SK-N-SH (cell line): Measurements from ENCODE around the gene GBX2. TPM values are rescaled to one million over a fixed set of nuclear protein-coding genes. Genes with fewer than 3 reads are reported as not detected.
"Not testable (repeated sequence)": the region's sequence is repeated elsewhere in the genome, so short reads cannot be mapped to it uniquely, and the experiment has no call there.

Source experiments
- CTCF ChIA-PET: fragments of 300-600, 350-600 bp; formaldehyde crosslinking; extraction: SDS; loops from one replicate; lab custom pipeline; 2021; lab: Yijun Ruan, JAX
- POLR2A ChIA-PET: fragments of 350-600 bp; sonication (Branson Sonifier 250); formaldehyde crosslinking; extraction: SDS; loops from one replicate; lab custom pipeline; 2020; ENCODE audit warnings: antibody characterized with exemption, inconsistent platforms; lab: Yijun Ruan, JAX
- DNase-seq: peaks from one replicate; pipeline ENCODE4 v3.0.0; 2012
- H2AFZ ChIP-seq: fragments of 200-600 bp; sonication (generic); 2 replicates; pipeline ENCODE4 v1.8.1; 2016; ENCODE audit warnings: antibody characterized with exemption, mild to moderate bottlenecking, low read depth
- H3F3A ChIP-seq: fragments of 200-600 bp; sonication (generic); replicated peaks from 2 replicates; pipeline ENCODE3; 2016; ENCODE audit warnings: antibody characterized with exemption, mild to moderate bottlenecking; ENCODE audit not compliant: insufficient read depth
- H3K27ac ChIP-seq, 2 experiments: fragments of 200-500 bp in 1 of 2; fragments of 200-600 bp in 1 of 2; sonication (Bioruptor generic) in 1 of 2; sonication (generic), shearing (Covaris generic) in 1 of 2; 2 replicates each; pipeline versions ENCODE4 v1.5.1 to v1.6.1; 2014 to 2016; ENCODE audit warnings: low read depth in 2 of 2, inconsistent platforms in 1 of 2, low read length in 1 of 2, mild to moderate bottlenecking in 1 of 2, mixed read lengths in 1 of 2
- H3K27me3 ChIP-seq: fragments of 200-600 bp; sonication (generic), shearing (Covaris generic); 2 replicates; pipeline ENCODE4 v1.6.1; 2016; ENCODE audit warnings: mixed run types; ENCODE audit not compliant: insufficient read depth
- H3K36me3 ChIP-seq, 2 experiments: fragments of 200-500 bp in 1 of 2; fragments of 200-600 bp in 1 of 2; sonication (Bioruptor generic) in 1 of 2; sonication (generic) in 1 of 2; replicated peaks in 1 of 2; 2 replicates each; pipeline versions ENCODE3 to v1.5.1; 2014 to 2016; ENCODE audit warnings: low read length in 1 of 2, mild to moderate bottlenecking in 1 of 2; ENCODE audit not compliant: insufficient read depth in 2 of 2, control insufficient read depth in 1 of 2
- H3K4me1 ChIP-seq, 2 experiments: fragments of 200-500 bp in 1 of 2; fragments of 200-600 bp in 1 of 2; sonication (Bioruptor generic) in 1 of 2; sonication (generic), shearing (Covaris generic) in 1 of 2; 2 replicates each; pipeline versions ENCODE4 v1.5.1 to v1.6.1; 2014 to 2016; ENCODE audit warnings: low read depth in 1 of 2, low read length in 1 of 2, mixed run types in 1 of 2; ENCODE audit not compliant: insufficient read depth in 2 of 2, control insufficient read depth in 1 of 2
- H3K4me2 ChIP-seq: fragments of 200-600 bp; sonication (generic), shearing (Covaris generic); 2 replicates; pipeline ENCODE4 v1.6.1; 2017; ENCODE audit warnings: mixed run types
- H3K4me3 ChIP-seq, 2 experiments: fragments of 200-500 bp in 1 of 2; fragments of 200-600 bp in 1 of 2; sonication (Bioruptor generic) in 1 of 2; sonication (generic), shearing (Covaris generic) in 1 of 2; 2 replicates each; pipeline versions ENCODE4 v1.5.1 to v1.8.1; 2014 to 2016; ENCODE audit warnings: low read depth in 2 of 2, inconsistent platforms in 1 of 2, low read length in 1 of 2, mild to moderate bottlenecking in 1 of 2, mixed read lengths in 1 of 2, moderate library complexity in 1 of 2
- H3K79me2 ChIP-seq: fragments of 200-600 bp; sonication (generic); 2 replicates; pipeline ENCODE4 v1.8.1; 2017; ENCODE audit warnings: mild to moderate bottlenecking; ENCODE audit not compliant: insufficient read depth
- H3K9ac ChIP-seq: fragments of 200-600 bp; sonication (generic); 2 replicates; pipeline ENCODE4 v1.6.1; 2017; ENCODE audit warnings: mixed run types
- H3K9me2 ChIP-seq: fragments of 200-600 bp; sonication (generic); 2 replicates; pipeline ENCODE4 v1.6.1; 2017; ENCODE audit warnings: mixed run types
- H3K9me3 ChIP-seq: fragments of 200-600 bp; sonication (generic); 2 replicates; pipeline ENCODE4 v1.6.1; 2017; ENCODE audit warnings: mixed run types, mild to moderate bottlenecking, moderate library complexity
- H4K20me1 ChIP-seq: fragments of 200-600 bp; sonication (generic); 2 replicates; pipeline ENCODE4 v1.6.1; 2017; ENCODE audit warnings: mild to moderate bottlenecking, mixed run types; ENCODE audit not compliant: insufficient read depth
- FOSL2 ChIP-seq: IDR thresholded peaks from 2 replicates; pipeline ENCODE4 v1.4.0; 2012; ENCODE audit warnings: low read depth, mild to moderate bottlenecking, moderate library complexity, borderline replicate concordance
- FOXM1 ChIP-seq: IDR thresholded peaks from 2 replicates; pipeline ENCODE4 v1.4.0; 2012; ENCODE audit warnings: low read depth, mild to moderate bottlenecking
- GATA2 ChIP-seq: sonication (generic); formaldehyde crosslinking; IDR thresholded peaks from 2 replicates; pipeline ENCODE4 v1.5.0; 2020; ENCODE audit warnings: mild to moderate bottlenecking, missing genetic modification reagents
- RAD21 ChIP-seq: IDR thresholded peaks from 2 replicates; pipeline ENCODE4 v1.6.1; 2012; ENCODE audit warnings: mild to moderate bottlenecking, low read length
- REST ChIP-seq: IDR thresholded peaks from 2 replicates; pipeline ENCODE4 v1.6.1; 2012; ENCODE audit warnings: mild to moderate bottlenecking, low read depth, low read length, moderate library complexity
- RFX5 ChIP-seq: IDR thresholded peaks from 2 replicates; pipeline ENCODE4 v1.6.1; 2012; ENCODE audit warnings: mild to moderate bottlenecking, improper control_type of control experiment, low read length
- RXRA ChIP-seq: IDR thresholded peaks from 2 replicates; pipeline ENCODE4 v1.4.0; 2012; ENCODE audit warnings: low read depth, mild to moderate bottlenecking, borderline replicate concordance
- SIN3A ChIP-seq: IDR thresholded peaks from 2 replicates; pipeline ENCODE4 v1.6.1; 2012; ENCODE audit warnings: low read depth, mild to moderate bottlenecking, low read length, moderate library complexity, borderline replicate concordance
- SMC3 ChIP-seq: IDR thresholded peaks from 2 replicates; pipeline ENCODE4 v1.6.1; 2012; ENCODE audit warnings: low read depth, low read length, improper control_type of control experiment
- TAF1 ChIP-seq: IDR thresholded peaks from 2 replicates; pipeline ENCODE4 v1.6.1; 2012; ENCODE audit warnings: low read depth, mild to moderate bottlenecking, low read length, moderate library complexity, borderline replicate concordance
- TCF12 ChIP-seq: IDR thresholded peaks from 2 replicates; pipeline ENCODE4 v1.4.0; 2012
- TEAD4 ChIP-seq: IDR thresholded peaks from 2 replicates; pipeline ENCODE4 v1.4.0; 2012; ENCODE audit warnings: mild to moderate bottlenecking, borderline replicate concordance; ENCODE audit not compliant: insufficient read depth
- USF2 ChIP-seq: fragments of 150-350 bp; IDR thresholded peaks from 2 replicates; pipeline ENCODE4 v1.6.1; 2017; ENCODE audit warnings: antibody characterized with exemption, low read length, low read depth, borderline replicate concordance
- YY1 ChIP-seq: IDR thresholded peaks from 2 replicates; pipeline ENCODE4 v1.4.0; 2012; ENCODE audit warnings: low read depth, mild to moderate bottlenecking
- ZBTB33 ChIP-seq: IDR thresholded peaks from 2 replicates; pipeline ENCODE4 v1.4.0; 2012; ENCODE audit warnings: low read depth, borderline replicate concordance
- WGBS: methylation state at CpG from one replicate; pipeline ENCODE4 v1.1.6; 2017; ENCODE audit warnings: low lambda C conversion rate; 5-methylcytosine and 5-hydroxymethylcytosine counted together
- polyA plus RNA-seq, 3 experiments: library from polyadenylated mRNA; depleted of rRNA; stranded (reverse); fragments of >200 nt; gene quantifications; 2 replicates each; pipeline ENCODE4 v1.2.3, GENCODE V29; 2012
- TF ChIP-seq, protein P1 (sequence below): fragments of 150-350 bp; IDR thresholded peaks from 2 replicates; pipeline ENCODE4 v1.6.1; 2016; ENCODE audit warnings: mild to moderate bottlenecking, low read depth, low read length

The GBX2 gene
- polyA plus RNA-seq, 1 of the 3 experiments (the other 2 are of a cell fraction), result 0.16 TPM

DNA sequence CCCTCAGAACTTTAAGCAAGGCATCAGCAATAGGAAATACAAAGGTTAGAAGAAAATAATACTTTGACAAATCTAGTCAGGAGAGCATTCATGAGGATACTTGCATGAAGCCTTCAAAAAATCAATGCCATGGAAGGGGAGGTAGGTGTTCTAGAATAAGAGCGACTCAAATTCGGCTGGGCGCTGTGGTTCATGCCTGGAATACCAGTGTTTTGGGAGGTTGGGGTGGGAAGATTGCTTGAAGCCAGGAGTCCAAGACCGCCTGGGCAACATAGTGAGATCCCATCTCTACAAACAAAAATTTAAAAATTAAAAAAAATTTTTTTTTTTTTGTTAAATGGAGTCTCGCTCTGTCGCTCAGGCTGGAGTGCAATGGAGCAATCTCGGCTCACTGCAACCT, 21.8 kb downstream of the GBX2 start:
- no peak overlapping the region for H2AFZ ChIP-seq
- ChIA-PET CTCF (no interaction called here), POLR2A (no interaction called here)
- H3K27me3 ChIP-seq, result no peaks in the 10 kb centered on the region
- H3K9me2 ChIP-seq, result no peaks in the 10 kb centered on the region
- DNase-seq, result no peak
- TF ChIP-seq TEAD4 (no peak), TAF1 (no peak), RXRA (no peak)
- WGBS, result 82% methylated on average over 7 of the region's 7 CpGs
- H3K4me2 ChIP-seq, result no peak overlapping the region
- no peak overlapping the region for H3K4me3 ChIP-seq
- no peaks in the 10 kb centered on the region; a peak in 1 of 4 replicates for H3K4me1 ChIP-seq
- H3K9me3 ChIP-seq, result no peaks in the 10 kb centered on the region
- no peaks in the 10 kb centered on the region for H3K79me2 ChIP-seq
- no peaks in the 10 kb centered on the region for H3F3A ChIP-seq
- H3K36me3 ChIP-seq, result no peaks in the 10 kb centered on the region
- H3K27ac ChIP-seq, result no peak overlapping the region
- H4K20me1 ChIP-seq, result no peaks in the 10 kb centered on the region
- no peak overlapping the region for H3K9ac ChIP-seq

DNA sequence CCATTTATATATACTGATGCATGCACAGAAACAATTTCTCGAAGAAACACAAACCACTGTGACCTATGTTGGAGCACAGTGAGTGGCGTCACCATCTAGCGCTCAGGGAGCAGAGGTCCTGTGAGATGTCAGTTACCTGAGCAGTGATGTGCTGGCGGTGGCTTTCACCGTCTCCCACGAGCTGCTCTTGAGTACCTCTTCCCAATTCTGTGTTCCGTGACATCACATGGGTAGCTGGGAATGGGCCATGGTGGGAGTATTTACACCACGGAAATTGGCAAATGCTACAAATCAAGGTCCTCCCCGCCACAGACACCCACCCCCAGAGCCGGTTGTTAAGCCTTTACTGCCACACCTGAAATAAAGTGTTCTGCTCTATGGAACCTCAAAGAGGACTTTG, 24.4 kb downstream of the GBX2 start:
- H3K4me3 ChIP-seq, result no peak overlapping the region
- H2AFZ ChIP-seq, result no peak overlapping the region
- H3K79me2 ChIP-seq, result no peaks in the 10 kb centered on the region
- DNase-seq, result no peak
- no peak overlapping the region for H3K9ac ChIP-seq
- H3K9me2 ChIP-seq, result no peaks in the 10 kb centered on the region
- POLR2A ChIA-PET, result no interaction called here
- H3K4me1 ChIP-seq, result no peaks in the 10 kb centered on the region; a peak in 1 of 4 replicates
- CTCF ChIA-PET, result interaction anchor here (0.6 to 1.3 kb wide), 4 partner anchors 13 to 365 kb away, joined by 3 to 4 read pairs (median 4); no protein-coding TSS in a partner anchor
- no peak overlapping the region for H3K27ac ChIP-seq
- H4K20me1 ChIP-seq, result no peaks in the 10 kb centered on the region
- no peak overlapping the region for H3K4me2 ChIP-seq
- no peaks in the 10 kb centered on the region for H3F3A ChIP-seq
- H3K9me3 ChIP-seq, result no peaks in the 10 kb centered on the region
- TF ChIP-seq REST (no peak), FOXM1 (no peak), ZBTB33 (no peak), TCF12 (no peak), YY1 (no peak), TAF1 (no peak), RAD21 (no peak), USF2 (no peak), FOSL2 (no peak), RFX5 (no peak), RXRA (no peak), SIN3A (no peak), SMC3 (no peak), GATA2 (CRISPR knock-in tag) (no peak)
- TF ChIP-seq, protein P1, sequence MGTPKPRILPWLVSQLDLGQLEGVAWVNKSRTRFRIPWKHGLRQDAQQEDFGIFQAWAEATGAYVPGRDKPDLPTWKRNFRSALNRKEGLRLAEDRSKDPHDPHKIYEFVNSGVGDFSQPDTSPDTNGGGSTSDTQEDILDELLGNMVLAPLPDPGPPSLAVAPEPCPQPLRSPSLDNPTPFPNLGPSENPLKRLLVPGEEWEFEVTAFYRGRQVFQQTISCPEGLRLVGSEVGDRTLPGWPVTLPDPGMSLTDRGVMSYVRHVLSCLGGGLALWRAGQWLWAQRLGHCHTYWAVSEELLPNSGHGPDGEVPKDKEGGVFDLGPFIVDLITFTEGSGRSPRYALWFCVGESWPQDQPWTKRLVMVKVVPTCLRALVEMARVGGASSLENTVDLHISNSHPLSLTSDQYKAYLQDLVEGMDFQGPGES, result no peak
- WGBS, result 89% methylated on average over 9 of the region's 10 CpGs
- H3K36me3 ChIP-seq, result no peaks in the 10 kb centered on the region
- H3K27me3 ChIP-seq, result no peaks in the 10 kb centered on the region

DNA sequence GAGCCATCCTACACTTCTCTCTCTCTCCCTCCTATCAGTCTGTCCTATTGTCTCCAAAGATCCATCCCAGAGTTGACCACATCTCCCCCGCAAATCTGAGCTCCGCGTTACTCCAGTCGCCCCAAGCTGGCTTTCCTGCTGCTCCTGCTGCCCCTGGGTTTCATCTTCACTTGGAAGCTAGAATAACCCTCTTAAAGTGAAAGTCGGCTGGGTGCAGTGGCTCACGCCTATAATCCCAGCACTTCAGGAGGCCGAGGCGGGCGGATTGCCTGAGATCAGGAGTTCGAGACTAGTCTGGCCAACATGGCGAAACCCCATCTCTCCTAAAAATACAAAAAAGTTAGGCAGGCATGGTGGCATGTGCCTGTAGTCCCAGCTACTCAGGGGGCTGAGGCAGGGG, 26.6 kb downstream of the GBX2 start:
- H3K4me3 ChIP-seq, H3K27ac ChIP-seq, H3K4me1 ChIP-seq, H3K36me3 ChIP-seq, H3K9me2 ChIP-seq, DNase-seq, H3K27me3 ChIP-seq, H3K9me3 ChIP-seq, H3F3A ChIP-seq, H2AFZ ChIP-seq, H3K9ac ChIP-seq, POLR2A ChIA-PET, H3K4me2 ChIP-seq, H4K20me1 ChIP-seq, H3K79me2 ChIP-seq: not testable (repeated sequence)
- CTCF ChIA-PET, result interaction anchor here (1.3 to 1.7 kb wide), 2 partner anchors 8 to 38 kb away, joined by 3 to 5 read pairs; no protein-coding TSS in a partner anchor
- WGBS, result 92% methylated on average over 11 of the region's 11 CpGs
